Adipose tissue (tissue), 3 donors: ENCODE data around the gene NR4A1. TPM values are rescaled to one million over a fixed set of nuclear protein-coding genes. Genes with fewer than 3 reads are reported as not detected.

Source experiments
- H3K27ac ChIP-seq: one replicate; pipeline ENCODE4 v1.5.1; 2013; ENCODE audit warnings: low read depth, low read length
- WGBS, 3 donors: extraction: QIAGEN DNeasy Blood & Tissue Kit; methylation state at CpG; one replicate each; pipeline ENCODE4 v1.1.7; 2013; 5-methylcytosine and 5-hydroxymethylcytosine counted together
- polyA plus RNA-seq, 3 donors: library from polyadenylated mRNA; stranded (reverse); fragments of 200-250 nt; gene quantifications; one replicate each; pipeline ENCODE4 v1.2.3, GENCODE V29; 2013
- donor health status: healthy with polysubstance abuse.
- donor health status: Bipolar disorder and iron deficiency.
- donor health status: healthy.

NR4A1 gene
- polyA plus RNA-seq, 3 donors: 41.8 to 1,093 (median 360) TPM

- WGBS, 3 donors: 61 to 79% (median 68%) methylated on average over 8 of the region's 8 CpGs
- H3K27ac ChIP-seq: no peak overlapping the region
Observed at GRCh38 chr12:52066346-52067080, 15.3 kb downstream of the NR4A1 start.

- no peak overlapping the region for H3K27ac ChIP-seq
- WGBS, 3 donors: 29 to 69% (median 63%) methylated on average over 3 of the region's 3 CpGs
Observed at GRCh38 chr12:52067081-52067374, 15.8 kb downstream of the NR4A1 start.

- peak within 1 kb of the TSS; percentile 61 for H3K27ac ChIP-seq
- 0 to 1% (median 1%) methylated on average over 58 to 60 of the region's 60 CpGs for WGBS, 3 donors
Observed at GRCh38 chr12:52069327-52070184, 18.3 kb downstream of the NR4A1 start, which contains the start of gene ATG101. TSS of gene ATG101 (plus strand) at chr12:52069978. CDS start at chr12:52073651, 3,673 bp downstream.

GRCh38 chr12:52070185-52070925 is 19.1 kb downstream of the NR4A1 start:
- no peak overlapping the region for H3K27ac ChIP-seq
- 3 to 5% (median 4%) methylated on average over 35 to 37 of the region's 37 CpGs for WGBS, 3 donors

GRCh38 chr12:52073531-52074381 is 22.5 kb downstream of the NR4A1 start:
- no peak overlapping the region for H3K27ac ChIP-seq
- 68 to 76% (median 70%) methylated on average over 23 of the region's 23 CpGs for WGBS, 3 donors

- no peak overlapping the region for H3K27ac ChIP-seq
- 38 to 92% (median 87%) methylated on average over 3 of the region's 3 CpGs for WGBS, 3 donors
Observed at GRCh38 chr12:52074971-52075724, 23.9 kb downstream of the NR4A1 start.

- 92 to 96% (median 95%) methylated on average over 16 of the region's 16 CpGs for WGBS, 3 donors
- H3K27ac ChIP-seq: no peak overlapping the region
Observed at GRCh38 chr12:52076811-52077210, 25.6 kb downstream of the NR4A1 start.

- no peak overlapping the region for H3K27ac ChIP-seq
- 82 to 93% (median 87%) methylated on average over 3 of the region's 3 CpGs for WGBS, 3 donors
Observed at GRCh38 chr12:52078276-52078675, 27.0 kb downstream of the NR4A1 start.

GRCh38 chr12:52079576-52080402 is 28.5 kb downstream of the NR4A1 start, which contains the start of gene SMIM41:
TSS of gene SMIM41 (plus strand) at chr12:52079704. CDS start at chr12:52079780, 76 bp downstream.
- 75 to 84% (median 77%) methylated on average over 67 to 87 of the region's 87 CpGs for WGBS, 3 donors
- H3K27ac ChIP-seq: no peak within 1 kb of the TSS

GRCh38 chr12:52080403-52081251 is 29.4 kb downstream of the NR4A1 start:
- no peak overlapping the region for H3K27ac ChIP-seq
- WGBS, 3 donors: 74 to 89% (median 83%) methylated on average over 8 to 10 of the region's 10 CpGs

- H3K27ac ChIP-seq: no peak overlapping the region
- WGBS, 3 donors: 27 to 56% (median 45%) methylated on average over 9 of the region's 9 CpGs
Observed at GRCh38 chr12:52081263-52081733, 30.1 kb downstream of the NR4A1 start.

- 31 to 58% (median 35%) methylated on average over 13 of the region's 13 CpGs for WGBS, 3 donors
- H3K27ac ChIP-seq: no peak overlapping the region
Observed at GRCh38 chr12:52082026-52082668, 30.9 kb downstream of the NR4A1 start.

- 55 to 93% (median 69%) methylated on average over 4 of the region's 4 CpGs for WGBS, 3 donors
Observed at GRCh38 chr12:52082669-52082987, 31.4 kb downstream of the NR4A1 start.

GRCh38 chr12:52082988-52083637 is 31.9 kb downstream of the NR4A1 start:
- 34 to 41% (median 34%) methylated on average over 10 to 11 of the region's 11 CpGs for WGBS, 3 donors
- H3K27ac ChIP-seq: no peak overlapping the region

More at GRCh38 chr12:52082669-52082987, 31.4 kb downstream of the NR4A1 start:
- H3K27ac ChIP-seq: no peak overlapping the region

GRCh38 chr12:52083638-52083996 is 32.4 kb downstream of the NR4A1 start:
- no peak overlapping the region for H3K27ac ChIP-seq
- WGBS, 3 donors: 0 to 3% (median 2%) methylated on average over 2 of the region's 2 CpGs
